ENCODE measurements around the gene MTMR2.
A peak's percentile ranks its signal among the peaks of the same experiment; 100 is the strongest.
"Not testable (repeated sequence)": the region's sequence is repeated elsewhere in the genome, so short reads cannot be mapped to it uniquely, and the experiment has no call there.

MTMR2 gene

GRCh38 chr11:95884802-95885201 is 39.1 kb downstream of the MTMR2 start:
- DNase-seq (ENCODE audit: low read depth, low spot score) = no peak

- peak; percentile 57 for DNase-seq (ENCODE audit: low read depth, low spot score)
Observed at GRCh38 chr11:95884376-95884775, 39.5 kb downstream of the MTMR2 start.

- DNase-seq (ENCODE audit: low read depth, low spot score) = no peak
Observed at GRCh38 chr11:95883381-95883780, 40.5 kb downstream of the MTMR2 start.

DNA sequence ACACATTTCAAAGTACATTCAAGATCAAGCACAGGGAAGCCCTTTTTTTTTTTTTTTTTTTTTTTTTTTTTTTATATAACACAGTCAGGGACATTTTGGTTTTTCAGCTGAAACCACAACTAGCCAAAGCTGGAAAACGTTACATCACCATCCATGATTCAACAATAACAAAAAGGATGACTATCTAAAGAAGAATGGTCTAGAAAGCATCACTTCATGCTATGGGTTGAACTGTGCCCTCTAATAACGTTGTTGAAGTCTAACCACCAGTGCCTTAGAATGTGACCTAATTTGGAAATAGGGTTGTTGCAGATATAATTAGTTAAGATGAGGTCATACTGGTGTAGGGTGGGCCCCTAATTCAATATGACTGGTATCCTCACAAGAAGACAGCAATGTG is 46.6 kb downstream of the MTMR2 start:
- DNase-seq (ENCODE audit: low read depth, low spot score) = peak; percentile 92

DNA sequence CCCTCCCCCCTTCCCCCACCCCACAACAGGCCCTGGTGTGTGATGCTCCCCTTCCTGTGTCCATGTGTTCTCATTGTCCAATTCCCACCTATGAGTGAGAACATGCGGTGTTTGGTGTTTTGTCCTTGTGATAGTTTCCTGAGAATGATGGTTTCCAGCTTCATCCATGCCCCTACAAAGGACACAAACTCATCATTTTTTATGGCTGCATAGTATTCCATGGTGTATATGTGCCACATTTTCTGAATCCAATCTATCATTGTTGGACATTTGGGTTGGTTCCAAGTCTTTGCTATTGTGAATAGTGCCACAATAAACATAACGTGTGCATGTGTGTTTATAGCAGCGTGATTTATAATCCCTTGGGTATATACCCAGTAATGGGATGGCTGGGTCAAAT is 53.0 kb downstream of the MTMR2 start:
- not testable (repeated sequence) for DNase-seq (ENCODE audit: low read depth, low spot score)

DNA sequence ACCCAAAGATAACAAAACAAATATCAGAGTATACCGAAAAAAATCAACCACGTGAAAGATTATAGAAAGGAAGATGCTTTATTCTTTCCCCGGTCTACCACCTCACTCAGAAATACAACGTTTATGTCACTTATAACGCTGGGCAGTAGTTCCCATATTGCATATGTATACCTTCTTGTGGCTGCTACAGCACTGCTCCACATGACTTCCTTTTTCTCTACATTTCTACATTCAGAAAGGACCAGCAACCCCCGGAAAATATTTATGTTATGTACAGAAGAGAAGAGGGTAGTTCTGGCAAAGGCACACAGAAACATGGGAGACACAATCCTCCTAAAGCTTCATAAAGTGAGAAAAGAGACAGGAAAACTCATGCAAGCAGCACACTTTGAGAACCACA is 56.8 kb downstream of the MTMR2 start:
- DNase-seq (ENCODE audit: low read depth, low spot score) = no peak

DNA sequence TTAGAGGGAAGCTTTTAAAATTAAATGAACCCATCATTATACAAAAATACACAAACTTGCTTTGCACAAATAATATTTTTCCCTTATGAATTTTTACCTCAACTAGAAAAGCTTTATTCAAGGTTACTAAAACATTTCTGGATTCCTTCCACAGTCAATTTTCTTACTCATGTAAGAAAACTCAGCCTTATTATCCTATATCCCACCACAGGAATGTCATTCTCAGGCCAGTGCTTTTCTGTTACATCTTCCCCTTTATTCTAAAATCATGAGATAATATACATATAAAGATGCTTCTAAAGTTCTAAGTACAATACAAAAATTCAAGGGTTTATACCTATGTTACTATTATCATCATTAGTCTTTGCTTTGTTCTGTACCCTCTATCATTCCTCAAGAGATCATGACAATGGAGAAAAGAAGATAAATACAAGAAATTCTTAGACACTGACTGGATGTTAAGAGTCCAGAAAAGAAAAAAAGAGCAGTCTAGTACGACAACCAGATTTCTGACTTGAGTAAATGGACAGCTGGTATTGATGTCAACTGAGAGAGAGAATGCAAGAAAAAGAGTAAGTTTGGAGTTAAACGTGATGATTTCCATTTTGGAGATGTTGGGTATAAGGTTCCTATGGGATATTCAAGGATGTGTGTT is 60.3 kb downstream of the MTMR2 start:
- DNase-seq (ENCODE audit: low read depth, low spot score) = peak; percentile 72

DNA sequence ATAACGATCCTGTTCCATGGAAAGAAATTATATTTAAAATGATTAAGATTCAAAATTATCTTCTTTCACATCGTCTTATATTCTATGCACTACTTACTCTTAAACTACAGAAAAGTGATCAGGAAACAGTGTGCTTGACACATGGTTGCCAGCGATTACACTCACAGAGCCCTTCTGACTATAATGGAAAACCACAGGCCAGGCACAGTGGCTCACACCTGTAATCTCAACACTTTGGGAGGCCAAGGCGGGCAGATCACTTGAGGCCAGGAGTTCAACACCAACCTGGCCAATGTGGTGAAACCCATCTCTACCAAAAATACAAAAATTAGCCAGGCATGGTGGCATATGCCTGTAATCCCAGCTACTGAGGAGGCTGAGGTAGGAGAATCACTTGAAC is 63.9 kb downstream of the MTMR2 start:
- not testable (repeated sequence) for DNase-seq (ENCODE audit: low read depth, low spot score)

GRCh38 chr11:95854362-95854761 is 69.5 kb downstream of the MTMR2 start:
- not testable (repeated sequence) for DNase-seq (ENCODE audit: low read depth, low spot score)

DNA sequence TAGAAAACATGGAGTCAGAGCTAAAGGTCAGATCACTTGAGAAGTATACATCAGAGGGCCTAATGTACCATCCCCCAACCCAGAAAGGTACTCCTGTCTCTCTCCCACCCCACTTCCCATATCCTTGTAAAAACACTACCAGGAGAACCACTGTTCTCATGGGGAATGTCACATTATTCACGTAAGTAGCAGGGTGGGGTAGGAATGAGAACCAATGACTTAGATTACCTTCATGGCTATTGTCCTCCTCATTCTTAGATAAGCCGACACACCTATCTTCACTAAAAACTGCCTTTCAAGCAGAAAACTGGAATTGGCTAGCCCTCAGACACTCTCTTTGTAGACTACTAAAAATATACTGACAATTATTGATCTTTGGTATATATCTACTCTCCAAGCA is 70.0 kb downstream of the MTMR2 start:
- no peak for DNase-seq (ENCODE audit: low read depth, low spot score)

GRCh38 chr11:95853138-95853537 is 70.8 kb downstream of the MTMR2 start:
- DNase-seq (ENCODE audit: low read depth, low spot score) = no peak

- DNase-seq (ENCODE audit: low read depth, low spot score) = no peak
Observed at GRCh38 chr11:95850137-95850536, 73.8 kb downstream of the MTMR2 start.

DNA sequence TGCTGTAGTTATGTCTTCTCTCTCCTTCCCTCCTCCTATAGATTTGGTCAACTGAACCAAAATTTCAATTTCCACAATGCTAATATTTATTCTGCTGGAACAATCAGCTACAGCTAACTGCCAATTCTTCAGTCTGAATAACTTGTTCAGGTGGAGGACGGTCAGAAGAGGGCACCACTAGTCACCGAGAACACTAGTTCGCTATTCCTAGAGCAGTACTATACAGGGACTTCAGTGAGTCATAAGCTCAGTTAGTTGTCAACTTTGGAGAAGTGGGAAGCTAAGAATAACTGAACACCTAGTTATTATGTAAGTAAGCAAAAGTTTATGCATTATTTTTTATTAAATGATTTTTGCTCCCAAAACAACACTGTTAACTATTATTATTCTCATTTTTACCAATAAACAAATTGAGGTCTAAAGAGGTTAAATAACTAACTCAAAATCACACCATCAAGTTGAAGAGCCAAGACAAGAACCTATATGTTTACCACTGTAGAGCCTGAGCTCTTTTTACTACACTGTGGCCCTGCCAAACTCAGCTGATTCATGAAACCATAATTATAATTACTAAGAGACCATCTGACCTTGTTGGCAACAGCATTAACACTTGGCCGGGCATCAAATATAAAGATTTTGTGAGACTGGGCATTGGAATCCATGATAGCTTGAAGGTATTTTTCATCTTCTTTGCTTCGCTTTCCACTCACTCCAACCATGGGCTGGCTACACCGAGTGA is 74.7 kb downstream of the MTMR2 start:
- peak; percentile 80 for DNase-seq (ENCODE audit: low read depth, low spot score)

- no peak for DNase-seq (ENCODE audit: low read depth, low spot score)
Observed at GRCh38 chr11:95845167-95845566, 78.7 kb downstream of the MTMR2 start.

- DNase-seq (ENCODE audit: low read depth, low spot score) = peak; percentile 96
Observed at GRCh38 chr11:95835768-95836488, 88.0 kb downstream of the MTMR2 start.

DNA sequence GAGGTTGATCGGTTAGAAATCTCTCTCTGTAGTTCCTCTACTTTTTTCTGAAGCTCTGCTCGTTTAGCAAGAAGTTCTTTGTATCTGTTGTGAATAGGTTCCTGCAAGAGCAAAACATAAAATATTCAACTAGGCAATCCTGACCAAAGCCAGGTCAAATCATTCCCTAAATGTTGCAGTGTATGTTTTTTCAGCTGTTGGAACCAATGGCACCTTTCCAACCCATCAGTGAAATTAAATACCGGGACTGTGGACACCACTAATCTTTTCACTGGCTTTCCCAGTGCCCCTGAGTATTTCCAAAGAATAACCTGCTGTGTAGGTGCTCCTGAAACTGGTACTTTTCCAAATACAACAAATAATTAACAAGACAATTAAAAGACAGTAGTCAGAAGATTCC is 88.6 kb downstream of the MTMR2 start:
- peak; percentile 45 for DNase-seq (ENCODE audit: low read depth, low spot score)

GRCh38 chr11:95833378-95833777 is 90.5 kb downstream of the MTMR2 start:
- no peak for DNase-seq (ENCODE audit: low read depth, low spot score)

DNA sequence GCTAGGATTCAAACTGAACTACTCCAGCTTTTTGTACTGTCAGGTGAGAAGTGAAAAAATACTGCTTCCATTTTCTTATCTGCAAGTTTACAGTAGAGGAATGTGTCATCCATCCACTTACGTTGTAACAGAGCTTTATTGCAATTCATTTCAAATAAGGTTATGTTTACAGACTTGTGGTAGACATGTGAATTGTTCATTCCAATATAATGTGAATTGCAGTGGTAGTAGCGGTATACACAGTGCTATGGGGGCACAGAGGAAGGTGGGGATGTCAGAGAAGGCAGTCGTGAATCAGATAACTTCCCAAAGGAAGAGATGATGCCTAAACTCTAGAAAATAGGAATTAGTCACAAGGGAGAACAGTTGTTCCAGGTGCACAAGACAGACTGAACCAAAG is 91.1 kb downstream of the MTMR2 start:
- DNase-seq (ENCODE audit: low read depth, low spot score) = no peak

DNA sequence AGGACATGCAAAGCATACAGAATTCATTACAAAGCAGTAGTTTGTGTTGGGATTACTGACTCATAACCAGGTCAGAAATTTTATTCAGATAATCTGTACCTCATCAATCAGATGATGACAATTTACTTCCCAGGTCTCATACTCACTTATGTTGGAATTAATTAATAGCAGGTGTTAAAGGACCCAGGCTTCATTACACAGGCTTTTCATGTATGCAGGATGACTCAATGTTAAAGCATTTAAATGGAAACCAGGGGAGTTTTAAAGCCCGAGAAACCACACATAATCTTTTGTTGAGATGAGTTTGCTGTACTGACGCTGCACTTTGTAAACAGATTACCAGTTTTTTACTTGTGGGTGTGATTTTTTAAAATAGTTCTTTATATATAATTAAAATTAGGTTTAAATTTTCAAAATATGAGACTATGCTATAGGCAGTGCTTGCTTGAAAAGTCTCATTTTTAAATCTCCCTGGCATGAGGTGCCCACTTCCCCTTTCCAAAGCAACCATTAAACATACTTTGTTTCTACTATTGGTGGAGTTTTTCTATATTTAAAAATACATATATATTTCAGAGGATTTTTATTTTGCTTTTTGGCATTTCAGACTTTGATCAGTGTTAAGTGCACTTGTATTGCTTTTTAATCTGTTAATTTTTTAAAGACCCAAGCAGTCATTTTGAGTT is 92.6 kb downstream of the MTMR2 start:
- DNase-seq (ENCODE audit: low read depth, low spot score) = peak; percentile 84

DNA sequence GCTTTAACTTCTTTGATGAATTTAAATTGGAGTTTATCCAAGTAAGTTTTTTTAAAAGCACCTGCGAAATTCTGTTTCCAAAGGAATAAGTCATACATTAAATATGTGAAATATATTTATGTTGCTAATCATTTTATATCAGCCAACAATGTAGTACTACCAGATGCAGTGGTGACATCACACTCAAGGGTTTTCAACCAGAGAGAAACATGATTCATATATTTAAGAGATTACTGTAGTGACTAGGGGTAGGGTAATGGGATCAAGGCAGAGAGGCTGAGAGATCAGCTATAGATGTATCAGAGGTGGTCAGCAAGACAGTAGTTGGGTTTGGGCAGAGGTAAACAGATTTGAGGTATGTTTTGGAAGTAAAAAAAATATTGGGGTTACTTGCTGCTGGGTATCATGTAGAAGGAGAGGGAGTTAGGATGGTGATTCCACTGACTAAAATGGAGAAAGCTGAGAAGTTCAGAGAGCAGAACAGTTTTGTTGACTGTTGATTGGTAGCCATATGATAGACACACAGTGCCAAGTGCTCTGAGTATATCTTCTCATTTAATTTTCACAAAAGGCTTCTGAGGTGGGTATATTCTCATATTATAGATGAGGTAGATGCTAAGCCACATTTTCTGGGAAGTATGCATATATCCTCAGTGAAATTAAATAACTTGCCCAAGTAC is 94.2 kb downstream of the MTMR2 start:
- no peak for DNase-seq (ENCODE audit: low read depth, low spot score)

DNA sequence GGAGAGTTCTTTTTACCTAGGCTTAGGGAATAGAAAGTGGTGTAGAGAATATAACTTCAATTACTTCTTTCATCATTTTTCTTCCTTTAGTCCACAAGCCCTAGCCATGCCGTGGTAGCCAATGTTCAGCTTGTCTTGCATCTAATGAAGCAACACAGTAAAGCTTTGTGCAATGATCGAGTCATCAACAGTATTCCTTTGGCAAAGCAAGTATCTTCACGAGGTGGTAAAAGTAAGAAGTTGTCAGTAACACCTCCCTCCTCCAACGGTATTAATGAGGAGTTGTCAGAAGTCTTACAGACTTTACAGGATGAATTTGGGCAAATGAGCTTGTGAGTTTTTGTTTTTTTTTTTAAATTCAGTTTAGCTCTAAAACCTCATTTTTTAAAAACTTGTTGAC is 96.2 kb downstream of the MTMR2 start:
- no peak for DNase-seq (ENCODE audit: low read depth, low spot score)

- DNase-seq (ENCODE audit: low read depth, low spot score) = peak; percentile 42
Observed at GRCh38 chr11:95821640-95822039, 102.3 kb downstream of the MTMR2 start.

Data from astrocyte of the hippocampus (primary cell).